SK-N-SH (cell line): ENCODE results near the gene GOLPH3. TPM values are rescaled to one million over a fixed set of nuclear protein-coding genes. Genes with fewer than 3 reads are reported as not detected.

ENCODE experiments used
- CTCF ChIA-PET: fragments of 300-600, 350-600 bp; formaldehyde crosslinking; extraction: SDS; loops from one replicate; lab custom pipeline; 2021; lab: Yijun Ruan, JAX
- POLR2A ChIA-PET: fragments of 350-600 bp; sonication (Branson Sonifier 250); formaldehyde crosslinking; extraction: SDS; loops from one replicate; lab custom pipeline; 2020; ENCODE audit warnings: antibody characterized with exemption, inconsistent platforms; lab: Yijun Ruan, JAX
- DNase-seq: peaks from one replicate; pipeline ENCODE4 v3.0.0; 2012
- H2AFZ ChIP-seq: fragments of 200-600 bp; sonication (generic); 2 replicates; pipeline ENCODE4 v1.8.1; 2016; ENCODE audit warnings: antibody characterized with exemption, mild to moderate bottlenecking, low read depth
- H3F3A ChIP-seq: fragments of 200-600 bp; sonication (generic); replicated peaks from 2 replicates; pipeline ENCODE3; 2016; ENCODE audit warnings: antibody characterized with exemption, mild to moderate bottlenecking; ENCODE audit not compliant: insufficient read depth
- H3K27ac ChIP-seq, 2 experiments: fragments of 200-500 bp in 1 of 2; fragments of 200-600 bp in 1 of 2; sonication (Bioruptor generic) in 1 of 2; sonication (generic), shearing (Covaris generic) in 1 of 2; 2 replicates each; pipeline versions ENCODE4 v1.5.1 to v1.6.1; 2014 to 2016; ENCODE audit warnings: low read depth in 2 of 2, inconsistent platforms in 1 of 2, low read length in 1 of 2, mild to moderate bottlenecking in 1 of 2, mixed read lengths in 1 of 2
- H3K27me3 ChIP-seq: fragments of 200-600 bp; sonication (generic), shearing (Covaris generic); 2 replicates; pipeline ENCODE4 v1.6.1; 2016; ENCODE audit warnings: mixed run types; ENCODE audit not compliant: insufficient read depth
- H3K36me3 ChIP-seq, 2 experiments: fragments of 200-500 bp in 1 of 2; fragments of 200-600 bp in 1 of 2; sonication (Bioruptor generic) in 1 of 2; sonication (generic) in 1 of 2; replicated peaks in 1 of 2; 2 replicates each; pipeline versions ENCODE3 to v1.5.1; 2014 to 2016; ENCODE audit warnings: low read length in 1 of 2, mild to moderate bottlenecking in 1 of 2; ENCODE audit not compliant: insufficient read depth in 2 of 2, control insufficient read depth in 1 of 2
- H3K4me1 ChIP-seq, 2 experiments: fragments of 200-500 bp in 1 of 2; fragments of 200-600 bp in 1 of 2; sonication (Bioruptor generic) in 1 of 2; sonication (generic), shearing (Covaris generic) in 1 of 2; 2 replicates each; pipeline versions ENCODE4 v1.5.1 to v1.6.1; 2014 to 2016; ENCODE audit warnings: low read depth in 1 of 2, low read length in 1 of 2, mixed run types in 1 of 2; ENCODE audit not compliant: insufficient read depth in 2 of 2, control insufficient read depth in 1 of 2
- H3K4me2 ChIP-seq: fragments of 200-600 bp; sonication (generic), shearing (Covaris generic); 2 replicates; pipeline ENCODE4 v1.6.1; 2017; ENCODE audit warnings: mixed run types
- H3K4me3 ChIP-seq, 2 experiments: fragments of 200-500 bp in 1 of 2; fragments of 200-600 bp in 1 of 2; sonication (Bioruptor generic) in 1 of 2; sonication (generic), shearing (Covaris generic) in 1 of 2; 2 replicates each; pipeline versions ENCODE4 v1.5.1 to v1.8.1; 2014 to 2016; ENCODE audit warnings: low read depth in 2 of 2, inconsistent platforms in 1 of 2, low read length in 1 of 2, mild to moderate bottlenecking in 1 of 2, mixed read lengths in 1 of 2, moderate library complexity in 1 of 2
- H3K79me2 ChIP-seq: fragments of 200-600 bp; sonication (generic); 2 replicates; pipeline ENCODE4 v1.8.1; 2017; ENCODE audit warnings: mild to moderate bottlenecking; ENCODE audit not compliant: insufficient read depth
- H3K9ac ChIP-seq: fragments of 200-600 bp; sonication (generic); 2 replicates; pipeline ENCODE4 v1.6.1; 2017; ENCODE audit warnings: mixed run types
- H3K9me2 ChIP-seq: fragments of 200-600 bp; sonication (generic); 2 replicates; pipeline ENCODE4 v1.6.1; 2017; ENCODE audit warnings: mixed run types
- H3K9me3 ChIP-seq: fragments of 200-600 bp; sonication (generic); 2 replicates; pipeline ENCODE4 v1.6.1; 2017; ENCODE audit warnings: mixed run types, mild to moderate bottlenecking, moderate library complexity
- H4K20me1 ChIP-seq: fragments of 200-600 bp; sonication (generic); 2 replicates; pipeline ENCODE4 v1.6.1; 2017; ENCODE audit warnings: mild to moderate bottlenecking, mixed run types; ENCODE audit not compliant: insufficient read depth
- CHD2 ChIP-seq: fragments of 150-350 bp; IDR thresholded peaks from 2 replicates; pipeline ENCODE4 v1.6.1; 2018; ENCODE audit warnings: low read length; ENCODE audit not compliant: partially characterized antibody
- CTCF ChIP-seq: fragments of 200-600 bp; sonication (generic); IDR thresholded peaks from 2 replicates; pipeline ENCODE4 v1.6.1; 2017; ENCODE audit warnings: antibody characterized with exemption, mild to moderate bottlenecking, moderate library complexity
- ELF1 ChIP-seq: IDR thresholded peaks from 2 replicates; pipeline ENCODE4 v1.4.0; 2012
- EP300 ChIP-seq, 2 experiments: IDR thresholded peaks; 2 replicates each; pipeline versions ENCODE4 v1.4.0 to v1.6.1; 2012; ENCODE audit warnings: borderline replicate concordance in 1 of 2, low read depth in 1 of 2, low read length in 1 of 2
- EZH2phosphoT487 ChIP-seq: fragments of 200-600 bp; sonication (generic); IDR thresholded peaks from 2 replicates; pipeline ENCODE4 v1.6.1; 2017; ENCODE audit warnings: low read depth, mixed run types, mild to moderate bottlenecking, antibody characterized with exemption, moderate library complexity, borderline replicate concordance
- FOSL2 ChIP-seq: IDR thresholded peaks from 2 replicates; pipeline ENCODE4 v1.4.0; 2012; ENCODE audit warnings: low read depth, mild to moderate bottlenecking, moderate library complexity, borderline replicate concordance
- FOXJ3 ChIP-seq: sonication (generic); formaldehyde crosslinking; IDR thresholded peaks from 2 replicates; pipeline ENCODE4 v1.5.1; 2020; ENCODE audit warnings: mild to moderate bottlenecking, missing genetic modification reagents
- FOXM1 ChIP-seq: IDR thresholded peaks from 2 replicates; pipeline ENCODE4 v1.4.0; 2012; ENCODE audit warnings: low read depth, mild to moderate bottlenecking
- GABPA ChIP-seq: IDR thresholded peaks from 2 replicates; pipeline ENCODE4 v1.4.0; 2012; ENCODE audit warnings: low read depth, mild to moderate bottlenecking
- GATA2 ChIP-seq: sonication (generic); formaldehyde crosslinking; IDR thresholded peaks from 2 replicates; pipeline ENCODE4 v1.5.0; 2020; ENCODE audit warnings: mild to moderate bottlenecking, missing genetic modification reagents
- MEF2A ChIP-seq: IDR thresholded peaks from 2 replicates; pipeline ENCODE4 v1.4.0; 2012; ENCODE audit warnings: low read depth, borderline replicate concordance
- MXI1 ChIP-seq: IDR thresholded peaks from 2 replicates; pipeline ENCODE4 v1.6.1; 2012; ENCODE audit warnings: mild to moderate bottlenecking, low read depth, low read length, improper control_type of control experiment
- NFIC ChIP-seq: IDR thresholded peaks from 2 replicates; pipeline ENCODE4 v1.4.0; 2012; ENCODE audit warnings: borderline replicate concordance
- PBX3 ChIP-seq: IDR thresholded peaks from 2 replicates; pipeline ENCODE4; 2012
- POLR2AphosphoS5 ChIP-seq: IDR thresholded peaks from 2 replicates; pipeline ENCODE4 v1.6.1; 2012; ENCODE audit warnings: low read depth, low read length
- RCOR1 ChIP-seq: fragments of 150-350 bp; IDR thresholded peaks from 2 replicates; pipeline ENCODE4 v1.6.1; 2017; ENCODE audit warnings: antibody characterized with exemption, low read length
- RXRA ChIP-seq: IDR thresholded peaks from 2 replicates; pipeline ENCODE4 v1.4.0; 2012; ENCODE audit warnings: low read depth, mild to moderate bottlenecking, borderline replicate concordance
- SIN3A ChIP-seq: IDR thresholded peaks from 2 replicates; pipeline ENCODE4 v1.6.1; 2012; ENCODE audit warnings: low read depth, mild to moderate bottlenecking, low read length, moderate library complexity, borderline replicate concordance
- TAF1 ChIP-seq: IDR thresholded peaks from 2 replicates; pipeline ENCODE4 v1.6.1; 2012; ENCODE audit warnings: low read depth, mild to moderate bottlenecking, low read length, moderate library complexity, borderline replicate concordance
- TCF12 ChIP-seq: IDR thresholded peaks from 2 replicates; pipeline ENCODE4 v1.4.0; 2012
- USF2 ChIP-seq: fragments of 150-350 bp; IDR thresholded peaks from 2 replicates; pipeline ENCODE4 v1.6.1; 2017; ENCODE audit warnings: antibody characterized with exemption, low read length, low read depth, borderline replicate concordance
- YY1 ChIP-seq: IDR thresholded peaks from 2 replicates; pipeline ENCODE4 v1.4.0; 2012; ENCODE audit warnings: low read depth, mild to moderate bottlenecking
- ZBTB33 ChIP-seq: IDR thresholded peaks from 2 replicates; pipeline ENCODE4 v1.4.0; 2012; ENCODE audit warnings: low read depth, borderline replicate concordance
- WGBS: methylation state at CpG from one replicate; pipeline ENCODE4 v1.1.6; 2017; ENCODE audit warnings: low lambda C conversion rate; 5-methylcytosine and 5-hydroxymethylcytosine counted together
- polyA plus RNA-seq, 3 experiments: library from polyadenylated mRNA; depleted of rRNA; stranded (reverse); fragments of >200 nt; gene quantifications; 2 replicates each; pipeline ENCODE4 v1.2.3, GENCODE V29; 2012
- TF ChIP-seq, protein P1 (sequence below): IDR thresholded peaks from 2 replicates; pipeline ENCODE4 v1.4.0; 2012; ENCODE audit warnings: low read depth

The GOLPH3 gene
- polyA plus RNA-seq, 1 of the 3 experiments (the other 2 are of a cell fraction): 25.5 TPM

GRCh38 chr5:32131604-32132003, 42.5 kb downstream of the GOLPH3 start:
- H3K9me3 ChIP-seq: no peaks in the 10 kb centered on the region
- TF ChIP-seq TAF1 (no peak), MEF2A (no peak), CHD2 (no peak), FOXJ3 (CRISPR knock-in tag) (no peak), TCF12 (no peak), FOSL2 (no peak), RCOR1 (no peak), MXI1 (no peak), GATA2 (CRISPR knock-in tag) (no peak)
- CTCF ChIA-PET: interaction anchor here (1.8 kb wide), 1 partner anchor 13 kb away, joined by 5 read pairs; no protein-coding TSS in a partner anchor
- H3K9ac ChIP-seq: no peak overlapping the region
- peaks cover 43 to 55% of the 10 kb centered on the region in 2 experiments for H3K36me3 ChIP-seq
- H3K9me2 ChIP-seq: no peaks in the 10 kb centered on the region
- no peak overlapping the region for H3K4me3 ChIP-seq
- no peak overlapping the region for H3K27ac ChIP-seq
- peaks cover 0 to 8% of the 10 kb centered on the region in 2 experiments; a peak in 2 of 4 replicates for H3K4me1 ChIP-seq
- POLR2A ChIA-PET: no interaction called here
- peaks cover 92% of the 10 kb centered on the region for H3K79me2 ChIP-seq
- H3K27me3 ChIP-seq: no peaks in the 10 kb centered on the region
- no peak overlapping the region for H3K4me2 ChIP-seq
- no peak for DNase-seq
- H4K20me1 ChIP-seq: peaks cover 44% of the 10 kb centered on the region
- peaks cover 13% of the 10 kb centered on the region for H3F3A ChIP-seq
- no peak overlapping the region for H2AFZ ChIP-seq
- WGBS: 82% methylated on average over 1 of the region's 1 CpG

GRCh38 chr5:32130865-32131264, 43.3 kb downstream of the GOLPH3 start:
- peaks cover 92% of the 10 kb centered on the region for H3K79me2 ChIP-seq
- TF ChIP-seq CHD2 (no peak), EZH2phosphoT487 (no peak), TAF1 (no peak), EP300 (IDR thresholded peaks at IDR 0.05; ENCODE audit: borderline replicate concordance in 1 of 2, low read depth in 1 of 2, low read length in 1 of 2) (no peak), RXRA (no peak), GABPA (no peak), POLR2AphosphoS5 (no peak), CTCF (no peak), ELF1 (no peak), NFIC (no peak), PBX3 (no peak), USF2 (no peak), FOXJ3 (CRISPR knock-in tag) (no peak), MEF2A (no peak), YY1 (no peak), FOXM1 (no peak), SIN3A (no peak), ZBTB33 (no peak)
- TF ChIP-seq, protein P1, sequence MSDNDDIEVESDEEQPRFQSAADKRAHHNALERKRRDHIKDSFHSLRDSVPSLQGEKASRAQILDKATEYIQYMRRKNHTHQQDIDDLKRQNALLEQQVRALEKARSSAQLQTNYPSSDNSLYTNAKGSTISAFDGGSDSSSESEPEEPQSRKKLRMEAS: no peak

More at GRCh38 chr5:32130865-32131264, 43.3 kb downstream of the GOLPH3 start:
- H3F3A ChIP-seq: peaks cover 13% of the 10 kb centered on the region
- 96% methylated on average over 3 of the region's 3 CpGs for WGBS
- H4K20me1 ChIP-seq: peaks cover 45% of the 10 kb centered on the region
- no peaks in the 10 kb centered on the region for H3K27me3 ChIP-seq
- ChIA-PET CTCF (interaction anchor here (1.0 kb wide), 1 partner anchor 38 kb away, joined by 4 read pairs; no protein-coding TSS in a partner anchor), POLR2A (no interaction called here)
- H3K27ac ChIP-seq: no peak overlapping the region
- no peak overlapping the region for H3K4me3 ChIP-seq
- peaks cover 50 to 60% of the 10 kb centered on the region in 2 experiments for H3K36me3 ChIP-seq
- no peaks in the 10 kb centered on the region for H3K9me2 ChIP-seq
- no peak overlapping the region for H3K4me2 ChIP-seq
- peaks cover 0 to 8% of the 10 kb centered on the region in 2 experiments; a peak in 2 of 4 replicates for H3K4me1 ChIP-seq
- no peak for DNase-seq
- no peak overlapping the region for H2AFZ ChIP-seq
- H3K9me3 ChIP-seq: no peaks in the 10 kb centered on the region
- no peak overlapping the region for H3K9ac ChIP-seq
